ENCODE data around the gene RNF214. TPM values are rescaled to one million over a fixed set of nuclear protein-coding genes. Genes with fewer than 3 reads are reported as not detected.

Gene RNF214
- total and polyA plus RNA-seq, 2 of the 13 experiments (the other 11 are each of a cell fraction or from before 2014, with no cell fraction given) = 10.7 to 12.6 TPM

DNA sequence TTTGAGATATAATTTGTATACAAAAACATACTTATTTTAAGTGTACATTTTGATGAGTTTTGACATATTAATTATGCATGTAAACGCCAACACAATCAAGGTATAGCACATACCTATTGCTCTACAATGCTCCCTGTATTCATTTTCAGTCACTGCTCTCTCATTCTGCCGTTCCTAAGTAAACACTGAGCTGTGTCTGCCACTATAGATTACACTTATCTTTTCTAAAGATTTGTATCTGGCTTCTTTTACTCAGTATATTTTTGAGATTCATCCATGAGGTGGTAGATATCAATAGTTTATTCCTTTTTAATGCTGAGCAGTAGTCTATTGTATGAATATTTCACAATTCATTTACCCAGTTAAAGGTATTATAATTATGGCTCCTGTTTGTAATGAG is 33.3 kb downstream of the RNF214 start (continued):
- TF ChIP-seq ZNF724P (CRISPR knock-in tag; IDR thresholded peaks at IDR 0.05; ENCODE audit: borderline replicate concordance) = no peak
- no peak for TF ChIP-seq NFE2 (CRISPR knock-in tag; IDR thresholded peaks at IDR 0.05)
- TF ChIP-seq, protein P1, sequence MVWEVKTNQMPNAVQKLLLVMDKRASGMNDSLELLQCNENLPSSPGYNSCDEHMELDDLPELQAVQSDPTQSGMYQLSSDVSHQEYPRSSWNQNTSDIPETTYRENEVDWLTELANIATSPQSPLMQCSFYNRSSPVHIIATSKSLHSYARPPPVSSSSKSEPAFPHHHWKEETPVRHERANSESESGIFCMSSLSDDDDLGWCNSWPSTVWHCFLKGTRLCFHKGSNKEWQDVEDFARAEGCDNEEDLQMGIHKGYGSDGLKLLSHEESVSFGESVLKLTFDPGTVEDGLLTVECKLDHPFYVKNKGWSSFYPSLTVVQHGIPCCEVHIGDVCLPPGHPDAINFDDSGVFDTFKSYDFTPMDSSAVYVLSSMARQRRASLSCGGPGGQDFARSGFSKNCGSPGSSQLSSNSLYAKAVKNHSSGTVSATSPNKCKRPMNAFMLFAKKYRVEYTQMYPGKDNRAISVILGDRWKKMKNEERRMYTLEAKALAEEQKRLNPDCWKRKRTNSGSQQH (CRISPR knock-in tag; IDR thresholded peaks at IDR 0.05; ENCODE audit: low read depth) = no peak
- TF ChIP-seq, protein P2, sequence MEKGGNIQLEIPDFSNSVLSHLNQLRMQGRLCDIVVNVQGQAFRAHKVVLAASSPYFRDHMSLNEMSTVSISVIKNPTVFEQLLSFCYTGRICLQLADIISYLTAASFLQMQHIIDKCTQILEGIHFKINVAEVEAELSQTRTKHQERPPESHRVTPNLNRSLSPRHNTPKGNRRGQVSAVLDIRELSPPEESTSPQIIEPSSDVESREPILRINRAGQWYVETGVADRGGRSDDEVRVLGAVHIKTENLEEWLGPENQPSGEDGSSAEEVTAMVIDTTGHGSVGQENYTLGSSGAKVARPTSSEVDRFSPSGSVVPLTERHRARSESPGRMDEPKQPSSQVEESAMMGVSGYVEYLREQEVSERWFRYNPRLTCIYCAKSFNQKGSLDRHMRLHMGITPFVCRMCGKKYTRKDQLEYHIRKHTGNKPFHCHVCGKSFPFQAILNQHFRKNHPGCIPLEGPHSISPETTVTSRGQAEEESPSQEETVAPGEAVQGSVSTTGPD (CRISPR knock-in tag; IDR thresholded peaks at IDR 0.05) = no peak
- no peak for TF ChIP-seq ZNF7 (CRISPR knock-in tag; IDR thresholded peaks at IDR 0.05)
- no peak for TF ChIP-seq ZFY (CRISPR knock-in tag; IDR thresholded peaks at IDR 0.05)
- no peak for TF ChIP-seq ZFP36L2 (CRISPR knock-in tag; IDR thresholded peaks at IDR 0.05)
- TF ChIP-seq, protein P3, sequence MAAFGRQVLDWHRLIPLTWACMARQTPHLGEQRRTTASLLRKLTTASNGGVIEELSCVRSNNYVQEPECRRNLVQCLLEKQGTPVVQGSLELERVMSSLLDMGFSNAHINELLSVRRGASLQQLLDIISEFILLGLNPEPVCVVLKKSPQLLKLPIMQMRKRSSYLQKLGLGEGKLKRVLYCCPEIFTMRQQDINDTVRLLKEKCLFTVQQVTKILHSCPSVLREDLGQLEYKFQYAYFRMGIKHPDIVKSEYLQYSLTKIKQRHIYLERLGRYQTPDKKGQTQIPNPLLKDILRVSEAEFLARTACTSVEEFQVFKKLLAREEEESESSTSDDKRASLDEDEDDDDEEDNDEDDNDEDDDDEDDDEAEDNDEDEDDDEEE (CRISPR knock-in tag; IDR thresholded peaks at IDR 0.05) = no peak

DNA sequence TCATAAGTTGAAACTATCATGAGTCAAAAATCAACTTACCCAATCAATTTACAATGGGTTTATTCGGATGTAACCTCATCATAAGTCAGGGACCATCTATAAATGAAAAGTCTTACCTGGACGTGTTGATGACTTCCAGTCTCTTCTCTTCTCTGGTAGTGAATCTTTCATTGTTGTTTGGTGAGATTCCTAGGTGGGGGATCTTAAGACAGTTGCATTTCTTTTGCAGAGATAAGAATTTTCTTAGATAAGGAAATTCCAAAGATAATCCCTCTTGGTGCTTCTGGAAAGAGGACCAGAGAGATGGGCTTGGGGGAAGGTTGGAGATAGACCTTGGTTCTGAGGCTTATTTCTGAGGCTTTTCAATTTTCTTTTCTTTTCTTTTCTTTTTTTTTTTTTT is 37.4 kb downstream of the RNF214 start:
- Histone ChIP-seq H3K4me2 (ENCODE audit: low read depth, low read length) (no peak overlapping the region), H3K36me3 (replicated peaks in 1 of 2; ENCODE audit: control insufficient read depth in 1 of 2, insufficient read depth in 2 of 2, low read length in 2 of 2) (peaks cover 2 to 7% of the 10 kb centered on the region in 2 experiments; a peak in 1 of 5 replicates), H3K9me3 (ENCODE audit: low read length) (no peaks in the 10 kb centered on the region), H3K79me2 (ENCODE audit: insufficient read depth, low read length) (no peaks in the 10 kb centered on the region), H3K27ac (ENCODE audit: extremely low read length, insufficient read depth, low read length) (no peak overlapping the region), H3K9ac (ENCODE audit: insufficient read depth, low read depth, low read length) (no peak overlapping the region), H3K4me1 (ENCODE audit: insufficient read depth, low read length) (peaks cover 16% of the 10 kb centered on the region), H3K4me3 (replicated peaks in 1 of 3; ENCODE audit: insufficient read depth in 1 of 3, low read depth in 2 of 3, low read length in 3 of 3) (no peak overlapping the region), H4K20me1 (ENCODE audit: insufficient read depth, low read length) (no peaks in the 10 kb centered on the region), H2AFZ (ENCODE audit: low read length) (no peak overlapping the region), H3K27me3 (ENCODE audit: control insufficient read depth in 1 of 2, insufficient read depth in 2 of 2, low read length in 2 of 2) (no peaks in the 10 kb centered on the region)
- ATAC-seq = no peak
- WGBS (ENCODE audit: low lambda C conversion rate) = 93% methylated on average over 2 of the region's 2 CpGs
- no peak for DNase-seq (ENCODE audit: low spot score)
- TF ChIP-seq, protein P4, sequence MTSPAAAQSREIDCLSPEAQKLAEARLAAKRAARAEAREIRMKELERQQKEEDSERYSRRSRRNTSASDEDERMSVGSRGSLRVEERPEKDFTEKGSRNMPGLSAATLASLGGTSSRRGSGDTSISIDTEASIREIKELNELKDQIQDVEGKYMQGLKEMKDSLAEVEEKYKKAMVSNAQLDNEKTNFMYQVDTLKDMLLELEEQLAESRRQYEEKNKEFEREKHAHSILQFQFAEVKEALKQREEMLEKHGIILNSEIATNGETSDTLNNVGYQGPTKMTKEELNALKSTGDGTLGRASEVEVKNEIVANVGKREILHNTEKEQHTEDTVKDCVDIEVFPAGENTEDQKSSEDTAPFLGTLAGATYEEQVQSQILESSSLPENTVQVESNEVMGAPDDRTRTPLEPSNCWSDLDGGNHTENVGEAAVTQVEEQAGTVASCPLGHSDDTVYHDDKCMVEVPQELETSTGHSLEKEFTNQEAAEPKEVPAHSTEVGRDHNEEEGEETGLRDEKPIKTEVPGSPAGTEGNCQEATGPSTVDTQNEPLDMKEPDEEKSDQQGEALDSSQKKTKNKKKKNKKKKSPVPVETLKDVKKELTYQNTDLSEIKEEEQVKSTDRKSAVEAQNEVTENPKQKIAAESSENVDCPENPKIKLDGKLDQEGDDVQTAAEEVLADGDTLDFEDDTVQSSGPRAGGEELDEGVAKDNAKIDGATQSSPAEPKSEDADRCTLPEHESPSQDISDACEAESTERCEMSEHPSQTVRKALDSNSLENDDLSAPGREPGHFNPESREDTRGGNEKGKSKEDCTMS (CRISPR knock-in tag; conservative IDR thresholded peaks at IDR 0.05) = no peak
- TF ChIP-seq, protein P5, sequence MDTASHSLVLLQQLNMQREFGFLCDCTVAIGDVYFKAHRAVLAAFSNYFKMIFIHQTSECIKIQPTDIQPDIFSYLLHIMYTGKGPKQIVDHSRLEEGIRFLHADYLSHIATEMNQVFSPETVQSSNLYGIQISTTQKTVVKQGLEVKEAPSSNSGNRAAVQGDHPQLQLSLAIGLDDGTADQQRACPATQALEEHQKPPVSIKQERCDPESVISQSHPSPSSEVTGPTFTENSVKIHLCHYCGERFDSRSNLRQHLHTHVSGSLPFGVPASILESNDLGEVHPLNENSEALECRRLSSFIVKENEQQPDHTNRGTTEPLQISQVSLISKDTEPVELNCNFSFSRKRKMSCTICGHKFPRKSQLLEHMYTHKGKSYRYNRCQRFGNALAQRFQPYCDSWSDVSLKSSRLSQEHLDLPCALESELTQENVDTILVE (CRISPR knock-in tag; IDR thresholded peaks at IDR 0.05) = no peak
- no peak for TF ChIP-seq NFE2 (CRISPR knock-in tag; IDR thresholded peaks at IDR 0.05)
- TF ChIP-seq, protein P6, sequence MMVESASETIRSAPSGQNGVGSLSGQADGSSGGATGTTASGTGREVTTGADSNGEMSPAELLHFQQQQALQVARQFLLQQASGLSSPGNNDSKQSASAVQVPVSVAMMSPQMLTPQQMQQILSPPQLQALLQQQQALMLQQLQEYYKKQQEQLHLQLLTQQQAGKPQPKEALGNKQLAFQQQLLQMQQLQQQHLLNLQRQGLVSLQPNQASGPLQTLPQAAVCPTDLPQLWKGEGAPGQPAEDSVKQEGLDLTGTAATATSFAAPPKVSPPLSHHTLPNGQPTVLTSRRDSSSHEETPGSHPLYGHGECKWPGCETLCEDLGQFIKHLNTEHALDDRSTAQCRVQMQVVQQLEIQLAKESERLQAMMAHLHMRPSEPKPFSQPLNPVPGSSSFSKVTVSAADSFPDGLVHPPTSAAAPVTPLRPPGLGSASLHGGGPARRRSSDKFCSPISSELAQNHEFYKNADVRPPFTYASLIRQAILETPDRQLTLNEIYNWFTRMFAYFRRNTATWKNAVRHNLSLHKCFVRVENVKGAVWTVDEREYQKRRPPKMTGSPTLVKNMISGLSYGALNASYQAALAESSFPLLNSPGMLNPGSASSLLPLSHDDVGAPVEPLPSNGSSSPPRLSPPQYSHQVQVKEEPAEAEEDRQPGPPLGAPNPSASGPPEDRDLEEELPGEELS (CRISPR knock-in tag; IDR thresholded peaks at IDR 0.05) = no peak
- ChIA-PET POLR2A (no interaction called here), CTCF (ENCODE audit: low intra/inter-chr PET ratio, low total read pairs) (no interaction called here)
- FAIRE-seq = no peak
- intact Hi-C loops (cut with micrococcal nuclease; ENCODE audit: unreplicated experiment) (loop anchor here (5.0 kb wide), 1 partner anchor 47 kb away; the partner anchor contains the start of gene BACE1), in situ Hi-C loops (cut with HindIII; ENCODE audit: extremely low pct_ligation_motif_present, low pct_unique_long_range_greater_than_20kb) (no loop called here)
- BruUV-seq (replicated peaks) = no TSS peak

All from HepG2 (cell line).